Transverse colon (tissue), 4 donors: ENCODE results near the gene PPP1R14D. TPM values are rescaled to one million over a fixed set of nuclear protein-coding genes. Genes with fewer than 3 reads are reported as not detected.

ENCODE experiments used
- DNase-seq: peaks from one replicate; pipeline ENCODE4 v3.0.0-alpha.2; 2019
- H3K27ac ChIP-seq, 4 donors: fragments of 200-600 bp; sonication (generic); 2 replicates each; pipeline ENCODE4 v1.5.1; 2016 to 2018; ENCODE audit warnings: inconsistent platforms in 4 of 4
- H3K27me3 ChIP-seq: fragments of 200-600 bp; sonication (generic); 2 replicates; pipeline ENCODE4 v1.5.1; 2017; ENCODE audit warnings: inconsistent platforms
- H3K36me3 ChIP-seq, 4 donors: fragments of 200-600 bp; sonication (generic); 2 replicates each; pipeline ENCODE4 v1.5.1; 2017 to 2019; ENCODE audit warnings: inconsistent platforms in 4 of 4
- H3K4me1 ChIP-seq, 4 donors: fragments of 200-600 bp; sonication (generic); 2 replicates each; pipeline ENCODE4 v1.5.1; 2017 to 2020; ENCODE audit warnings: inconsistent platforms in 4 of 4
- H3K4me3 ChIP-seq, 4 donors: fragments of 200-600 bp; sonication (generic); 1 replicate in 1 of 4; 2 replicates in 3 of 4; pipeline versions ENCODE4 v1.5.1 to v1.6.1; 2017 to 2019; ENCODE audit warnings: inconsistent platforms in 4 of 4
- H3K9me3 ChIP-seq, 2 donors: fragments of 200-600 bp; sonication (generic); 2 replicates each; pipeline ENCODE4 v1.5.1; 2017 to 2019; ENCODE audit warnings: inconsistent platforms in 2 of 2
- CTCF ChIP-seq, 5 experiments: fragments of 200-600 bp in 3 of 5; fragments of 450-650 bp in 2 of 5; sonication (generic) in 3 of 5; IDR thresholded peaks; 1 replicate in 2 of 5; 2 replicates in 3 of 5; pipeline ENCODE4 v1.5.1; 2016 to 2017; ENCODE audit warnings: antibody characterized with exemption in 5 of 5, inconsistent platforms in 3 of 5, mild to moderate bottlenecking in 2 of 5, moderate library complexity in 1 of 5
- EP300 ChIP-seq: sonication (generic); formaldehyde crosslinking; IDR thresholded peaks from one replicate; pipeline ENCODE4 v1.6.1; 2017; ENCODE audit warnings: antibody characterized with exemption, low read depth
- POLR2A ChIP-seq: fragments of 450-650 bp; IDR thresholded peaks from one replicate; pipeline ENCODE4 v1.6.1; 2016; ENCODE audit warnings: antibody characterized with exemption, mild to moderate bottlenecking, moderate library complexity
- POLR2AphosphoS5 ChIP-seq, 3 donors: sonication (generic); formaldehyde crosslinking; IDR thresholded peaks; one replicate each; pipeline ENCODE4 v1.6.1; 2016; ENCODE audit warnings: antibody characterized with exemption in 3 of 3
- WGBS, 2 donors: methylation state at CpG; one replicate each; pipeline ENCODE4 v1.1.5; 2018; ENCODE audit warnings: low coverage in 1 of 2; 5-methylcytosine and 5-hydroxymethylcytosine counted together
- in situ Hi-C, 4 donors: fragments of 200-750 bp; cut with MboI; loops; one replicate each; pipeline versions ENCODE4 v1.15.0 to v1.15.1; 2017; ENCODE audit warnings: low sequenced_read_pairs in 3 of 4, low pct_ligation_motif_present in 1 of 4, low pct_unique_long_range_greater_than_20kb in 1 of 4
- intact Hi-C: fragments of 100-400 bp; cut with DNase I; formaldehyde crosslinking; loops from one replicate; pipeline ENCODE4 v1.15.1; 2023; ENCODE audit warnings: low total_unique reads
- total RNA-seq, 4 donors: library from RNA; depleted of rRNA; stranded (reverse); fragments of >200 nt; gene quantifications; one replicate each; pipeline ENCODE4 v1.1.0, GENCODE V29; 2016

Gene PPP1R14D
- total RNA-seq, 4 donors from 2014 or later: 19.5 to 256 (median 144) TPM

GRCh38 chr15:40831861-40832260 lies 3.4 kb upstream of the PPP1R14D start:
- in situ Hi-C loops: no loop called here
- H3K27ac ChIP-seq: no peak overlapping the region
- no peak overlapping the region for H3K4me3 ChIP-seq
- no peaks in the 10 kb centered on the region for H3K27me3 ChIP-seq
- H3K36me3 ChIP-seq: no peaks in the 10 kb centered on the region
- intact Hi-C loops: no loop called here
- peaks cover 0 to 11% (median 5%) of the 10 kb centered on the region in 4 donors for H3K4me1 ChIP-seq
- no peaks in the 10 kb centered on the region for H3K9me3 ChIP-seq
- DNase-seq: no peak
- TF ChIP-seq POLR2AphosphoS5 (IDR thresholded peaks at IDR 0.05): no peak
- no peak for TF ChIP-seq CTCF (IDR thresholded peaks at IDR 0.05)
- no peak for TF ChIP-seq POLR2A
- no peak for TF ChIP-seq EP300
- 68% methylated on average over 1 of the region's 1 CpG; no CpG with 5 or more reads in 1 of the 2 donors for WGBS, 2 donors

GRCh38 chr15:40830884-40831283 lies 2.4 kb upstream of the PPP1R14D start:
- in situ Hi-C loops (no loop called here), intact Hi-C loops (no loop called here)
- DNase-seq: no peak
- H3K36me3 ChIP-seq: no peaks in the 10 kb centered on the region
- no peak overlapping the region for H3K27ac ChIP-seq
- TF ChIP-seq EP300: no peak
- no peak for TF ChIP-seq CTCF (IDR thresholded peaks at IDR 0.05)
- TF ChIP-seq POLR2AphosphoS5 (IDR thresholded peaks at IDR 0.05): no peak
- no peak for TF ChIP-seq POLR2A
- H3K27me3 ChIP-seq: no peaks in the 10 kb centered on the region
- 60% methylated on average over 2 of the region's 2 CpGs; no CpG with 5 or more reads in 1 of the 2 donors for WGBS, 2 donors
- no peak overlapping the region for H3K4me3 ChIP-seq
- H3K4me1 ChIP-seq: peaks cover 0 to 19% (median 8%) of the 10 kb centered on the region in 4 donors
- no peaks in the 10 kb centered on the region for H3K9me3 ChIP-seq

GRCh38 chr15:40829115-40829514 lies 607 bp upstream of the PPP1R14D start:
- in situ Hi-C loops (no loop called here), intact Hi-C loops (no loop called here)
- Histone ChIP-seq H3K27me3 (no peaks in the 10 kb centered on the region), H3K4me1 (peaks cover 0 to 33% (median 21%) of the 10 kb centered on the region in 4 donors), H3K9me3 (no peaks in the 10 kb centered on the region), H3K36me3 (no peaks in the 10 kb centered on the region), H3K27ac (peak overlapping the region; percentile 89 to 92 (median 89)), H3K4me3 (peak overlapping the region in 2 of 4 donors; percentile 33 to 57)
- peak; percentile 53 for DNase-seq
- 40 to 45% methylated on average over 4 to 7 of the region's 7 CpGs for WGBS, 2 donors
- no peak for TF ChIP-seq EP300
- TF ChIP-seq POLR2AphosphoS5 (IDR thresholded peaks at IDR 0.05): no peak
- TF ChIP-seq POLR2A: no peak
- TF ChIP-seq CTCF (IDR thresholded peaks at IDR 0.05): no peak

- intact Hi-C loops (no loop called here), in situ Hi-C loops (no loop called here)
- peaks cover 0 to 37% (median 23%) of the 10 kb centered on the region in 4 donors for H3K4me1 ChIP-seq
- H3K36me3 ChIP-seq: no peaks in the 10 kb centered on the region
- no peak for DNase-seq
- no peaks in the 10 kb centered on the region for H3K9me3 ChIP-seq
- TF ChIP-seq POLR2A: no peak
- no peak for TF ChIP-seq CTCF (IDR thresholded peaks at IDR 0.05)
- no peak for TF ChIP-seq EP300
- TF ChIP-seq POLR2AphosphoS5 (IDR thresholded peaks at IDR 0.05): no peak
- H3K27ac ChIP-seq: peak overlapping the region; percentile 89 to 92 (median 89)
- H3K27me3 ChIP-seq: no peaks in the 10 kb centered on the region
- 63% methylated on average over 4 of the region's 4 CpGs for WGBS, 2 donors
- peak overlapping the region in 2 of 4 donors; percentile 38 to 57 for H3K4me3 ChIP-seq
Observed at GRCh38 chr15:40826423-40827075, 2.0 kb downstream of the PPP1R14D start.
